Large intestine (tissue), 3 donors: ENCODE data around the gene TFF2. TPM values are rescaled to one million over a fixed set of nuclear protein-coding genes. Genes with fewer than 3 reads are reported as not detected.

Source experiments
- DNase-seq, 2 donors: peaks; one replicate each; pipeline versions ENCODE4 v3.0.0 to v3.0.0-alpha.2; 2013
- H3K27ac ChIP-seq: one replicate; pipeline ENCODE4 v1.5.1; 2013; ENCODE audit warnings: low read length
- H3K27me3 ChIP-seq: 2 replicates; pipeline ENCODE4 v1.6.1; 2013; ENCODE audit warnings: low read length; ENCODE audit not compliant: control insufficient read depth, insufficient read depth
- H3K36me3 ChIP-seq: 2 replicates; pipeline ENCODE4 v1.6.1; 2013; ENCODE audit warnings: low read length; ENCODE audit not compliant: control insufficient read depth, insufficient read depth
- H3K4me1 ChIP-seq: one replicate; pipeline ENCODE4 v1.6.1; 2013; ENCODE audit warnings: low read length; ENCODE audit not compliant: control insufficient read depth, insufficient read depth
- H3K4me3 ChIP-seq: one replicate; pipeline ENCODE4 v1.5.1; 2013; ENCODE audit warnings: low read length
- H3K9me3 ChIP-seq: one replicate; pipeline ENCODE4 v1.6.1; 2013; ENCODE audit warnings: mild to moderate bottlenecking, low read depth, low read length, moderate library complexity; ENCODE audit not compliant: control insufficient read depth
- WGBS: methylation state at CpG from one replicate; pipeline ENCODE4 v1.1.5; 2013; ENCODE audit warnings: low lambda C conversion rate; ENCODE audit not compliant: insufficient coverage; 5-methylcytosine and 5-hydroxymethylcytosine counted together
- polyA plus RNA-seq: library from polyadenylated mRNA; unstranded; fragments of 120-200 nt; gene quantifications from one replicate; pipeline ENCODE4 v1.2.1, GENCODE V29; 2013

The TFF2 gene
- polyA plus RNA-seq, 1 donor = 0.12 TPM

GRCh38 chr21:42356046-42356445, 5.3 kb upstream of the TFF2 start:
- Histone ChIP-seq H3K4me3 (no peak overlapping the region), H3K4me1 (peaks cover 4% of the 10 kb centered on the region), H3K36me3 (no peaks in the 10 kb centered on the region), H3K27me3 (no peaks in the 10 kb centered on the region), H3K9me3 (peaks cover 13% of the 10 kb centered on the region), H3K27ac (no peak overlapping the region)
- WGBS = no CpG with 5 or more reads among the region's 2 CpGs
- no peak for DNase-seq

GRCh38 chr21:42353623-42354022, 2.8 kb upstream of the TFF2 start:
- Histone ChIP-seq H3K9me3 (peaks cover 10% of the 10 kb centered on the region), H3K36me3 (no peaks in the 10 kb centered on the region), H3K4me1 (peaks cover 10% of the 10 kb centered on the region), H3K4me3 (no peak overlapping the region), H3K27me3 (no peaks in the 10 kb centered on the region), H3K27ac (no peak overlapping the region)
- WGBS = no CpG with 5 or more reads among the region's 5 CpGs
- DNase-seq = no peak

GRCh38 chr21:42352441-42353095, 1.8 kb upstream of the TFF2 start:
- Histone ChIP-seq H3K9me3 (peaks cover 10% of the 10 kb centered on the region), H3K27ac (no peak overlapping the region), H3K27me3 (no peaks in the 10 kb centered on the region), H3K36me3 (no peaks in the 10 kb centered on the region), H3K4me3 (no peak overlapping the region), H3K4me1 (peaks cover 10% of the 10 kb centered on the region)
- WGBS = 100% methylated on average over 1 of the region's 14 CpGs
- DNase-seq = no peak

GRCh38 chr21:42351626-42352440, 1.0 kb upstream of the TFF2 start:
- DNase-seq = no peak
- H3K27me3 ChIP-seq = no peaks in the 10 kb centered on the region

GRCh38 chr21:42350318-42350910, 380 bp downstream of the TFF2 start:
- Histone ChIP-seq H3K4me3 (no peak overlapping the region), H3K36me3 (no peaks in the 10 kb centered on the region), H3K27me3 (no peaks in the 10 kb centered on the region), H3K9me3 (peaks cover 4% of the 10 kb centered on the region), H3K4me1 (peaks cover 10% of the 10 kb centered on the region), H3K27ac (no peak overlapping the region)
- WGBS = no CpG with 5 or more reads among the region's 11 CpGs
- no peak for DNase-seq

More at GRCh38 chr21:42351626-42352440, 1.0 kb upstream of the TFF2 start:
- no peaks in the 10 kb centered on the region for H3K36me3 ChIP-seq
- H3K27ac ChIP-seq = no peak overlapping the region
- peaks cover 7% of the 10 kb centered on the region for H3K9me3 ChIP-seq
- H3K4me1 ChIP-seq = peaks cover 10% of the 10 kb centered on the region
- WGBS = 92% methylated on average over 2 of the region's 11 CpGs
- H3K4me3 ChIP-seq = no peak overlapping the region

- Histone ChIP-seq H3K4me1 (peaks cover 10% of the 10 kb centered on the region), H3K27ac (no peak overlapping the region), H3K4me3 (no peak overlapping the region), H3K9me3 (no peaks in the 10 kb centered on the region), H3K27me3 (no peaks in the 10 kb centered on the region), H3K36me3 (no peaks in the 10 kb centered on the region)
- DNase-seq = no peak
- 100% methylated on average over 2 of the region's 14 CpGs for WGBS
Measured at GRCh38 chr21:42349420-42350317, 1.1 kb downstream of the TFF2 start.

GRCh38 chr21:42348762-42349161, 2.0 kb downstream of the TFF2 start:
- Histone ChIP-seq H3K9me3 (no peaks in the 10 kb centered on the region), H3K27me3 (no peaks in the 10 kb centered on the region), H3K4me1 (peaks cover 10% of the 10 kb centered on the region), H3K36me3 (no peaks in the 10 kb centered on the region), H3K4me3 (no peak overlapping the region), H3K27ac (no peak overlapping the region)
- no CpG with 5 or more reads among the region's 2 CpGs for WGBS
- DNase-seq = no peak

GRCh38 chr21:42347601-42348327, 3.0 kb downstream of the TFF2 start:
- Histone ChIP-seq H3K9me3 (no peaks in the 10 kb centered on the region), H3K4me3 (no peak overlapping the region), H3K27me3 (no peaks in the 10 kb centered on the region), H3K4me1 (peaks cover 10% of the 10 kb centered on the region), H3K36me3 (no peaks in the 10 kb centered on the region), H3K27ac (no peak overlapping the region)
- no CpG with 5 or more reads among the region's 30 CpGs for WGBS
- no peak for DNase-seq

- Histone ChIP-seq H3K4me3 (no peak overlapping the region), H3K4me1 (peaks cover 10% of the 10 kb centered on the region), H3K9me3 (no peaks in the 10 kb centered on the region), H3K27ac (no peak overlapping the region), H3K36me3 (no peaks in the 10 kb centered on the region), H3K27me3 (no peaks in the 10 kb centered on the region)
- WGBS = no CpG with 5 or more reads among the region's 30 CpGs
- no peak for DNase-seq
Measured at GRCh38 chr21:42346866-42347600, 3.8 kb downstream of the TFF2 start.
